Measurements from ENCODE around the gene EEPD1. TPM values are rescaled to one million over a fixed set of nuclear protein-coding genes. Genes with fewer than 3 reads are reported as not detected.

EEPD1 gene
- total and polyA plus RNA-seq, 4 donors: 2.3 to 12.3 (median 7.1) TPM

DNA sequence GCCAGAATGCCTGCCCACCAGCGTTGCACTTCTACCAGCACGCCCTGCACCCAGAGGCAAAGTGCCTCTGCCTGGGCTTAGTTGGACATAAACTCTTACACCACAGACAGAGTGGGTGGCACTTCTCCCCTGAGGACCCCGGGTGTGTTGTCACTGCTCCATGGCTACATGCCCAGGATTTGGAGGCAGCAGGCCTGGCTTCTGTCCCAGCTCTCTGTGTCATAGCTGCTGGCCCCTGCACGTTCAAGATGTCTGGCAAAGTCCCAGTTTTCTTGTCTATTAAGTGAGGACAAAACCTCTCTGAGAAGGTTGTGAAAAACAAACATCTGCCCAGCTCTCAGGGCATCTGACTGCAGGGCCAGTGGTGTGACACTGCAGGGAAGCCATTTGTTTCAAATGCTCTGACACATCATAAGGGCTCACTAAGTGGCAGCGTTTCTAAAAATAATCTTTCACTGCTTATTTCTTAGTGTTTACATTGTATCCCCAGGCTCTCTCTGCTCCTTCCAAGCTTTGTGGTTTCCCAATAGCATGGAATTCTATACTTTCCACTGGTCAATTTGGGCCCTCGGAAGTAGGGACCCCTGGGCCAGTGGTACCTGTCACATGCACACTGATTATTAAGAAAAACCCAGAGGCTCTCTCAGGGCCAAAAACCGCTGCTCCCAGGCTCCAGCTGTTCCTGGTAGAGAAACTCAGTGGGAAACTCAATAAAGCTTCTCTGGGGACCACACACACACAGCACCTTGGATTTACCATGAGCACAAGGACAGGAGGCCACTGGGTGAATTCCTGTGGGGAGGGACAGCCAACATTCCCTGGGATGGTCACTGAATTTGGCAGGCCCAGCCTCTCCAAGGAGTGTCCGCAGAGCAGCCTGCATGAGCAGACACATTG lies 150.4 kb downstream of the EEPD1 start:
- no peaks in the 10 kb centered on the region for H3K9me3 ChIP-seq (ENCODE audit: control insufficient read depth in 4 of 4, low read length in 3 of 4)
- peaks cover 12 to 25% (median 15%) of the 10 kb centered on the region in 4 donors for H3K4me1 ChIP-seq (ENCODE audit: control insufficient read depth in 4 of 4, insufficient read depth in 4 of 4, low read length in 3 of 4)
- peaks cover 0 to 5% (median 0%) of the 10 kb centered on the region in 4 donors for H3K36me3 ChIP-seq (ENCODE audit: control insufficient read depth in 4 of 4, insufficient read depth in 3 of 4, low read depth in 1 of 4, low read length in 3 of 4)
- no peak overlapping the region for H3K9ac ChIP-seq (ENCODE audit: low read depth in 1 of 2, low read length in 2 of 2)
- TF ChIP-seq CTCF (IDR thresholded peaks at IDR 0.05; ENCODE audit: low read depth, low read length, missing input control) (no peak), TAF1 (conservative IDR thresholded peaks at IDR 0.05) (no peak), RAD21 (IDR thresholded peaks at IDR 0.05) (peak in 1 of 2 donors; percentile 45), FOXA1 (IDR thresholded peaks at IDR 0.05) (peak; percentile 58), YY1 (IDR thresholded peaks at IDR 0.05) (peak; percentile 96), RXRA (IDR thresholded peaks at IDR 0.05) (peak; percentile 98 to 99), HNF4G (IDR thresholded peaks at IDR 0.05) (no peak), GABPA (IDR thresholded peaks at IDR 0.05 in 1 of 2, conservative IDR thresholded peaks at IDR 0.05 in 1 of 2) (peak in 1 of 2 donors; percentile 29), HNF4A (conservative IDR thresholded peaks at IDR 0.05) (peak; percentile 69 to 85), FOXA2 (IDR thresholded peaks at IDR 0.05) (peak; percentile 84), SP1 (IDR thresholded peaks at IDR 0.05) (peak; percentile 88), EGR1 (IDR thresholded peaks at IDR 0.05; ENCODE audit: low read depth in 2 of 2) (peak; percentile 73 to 78), JUND (IDR thresholded peaks at IDR 0.05) (peak; percentile 83 to 94), NR2F2 (IDR thresholded peaks at IDR 0.05) (peak; percentile 68), ATF3 (IDR thresholded peaks at IDR 0.05) (peak; percentile 67)
- TF ChIP-seq, protein P1, sequence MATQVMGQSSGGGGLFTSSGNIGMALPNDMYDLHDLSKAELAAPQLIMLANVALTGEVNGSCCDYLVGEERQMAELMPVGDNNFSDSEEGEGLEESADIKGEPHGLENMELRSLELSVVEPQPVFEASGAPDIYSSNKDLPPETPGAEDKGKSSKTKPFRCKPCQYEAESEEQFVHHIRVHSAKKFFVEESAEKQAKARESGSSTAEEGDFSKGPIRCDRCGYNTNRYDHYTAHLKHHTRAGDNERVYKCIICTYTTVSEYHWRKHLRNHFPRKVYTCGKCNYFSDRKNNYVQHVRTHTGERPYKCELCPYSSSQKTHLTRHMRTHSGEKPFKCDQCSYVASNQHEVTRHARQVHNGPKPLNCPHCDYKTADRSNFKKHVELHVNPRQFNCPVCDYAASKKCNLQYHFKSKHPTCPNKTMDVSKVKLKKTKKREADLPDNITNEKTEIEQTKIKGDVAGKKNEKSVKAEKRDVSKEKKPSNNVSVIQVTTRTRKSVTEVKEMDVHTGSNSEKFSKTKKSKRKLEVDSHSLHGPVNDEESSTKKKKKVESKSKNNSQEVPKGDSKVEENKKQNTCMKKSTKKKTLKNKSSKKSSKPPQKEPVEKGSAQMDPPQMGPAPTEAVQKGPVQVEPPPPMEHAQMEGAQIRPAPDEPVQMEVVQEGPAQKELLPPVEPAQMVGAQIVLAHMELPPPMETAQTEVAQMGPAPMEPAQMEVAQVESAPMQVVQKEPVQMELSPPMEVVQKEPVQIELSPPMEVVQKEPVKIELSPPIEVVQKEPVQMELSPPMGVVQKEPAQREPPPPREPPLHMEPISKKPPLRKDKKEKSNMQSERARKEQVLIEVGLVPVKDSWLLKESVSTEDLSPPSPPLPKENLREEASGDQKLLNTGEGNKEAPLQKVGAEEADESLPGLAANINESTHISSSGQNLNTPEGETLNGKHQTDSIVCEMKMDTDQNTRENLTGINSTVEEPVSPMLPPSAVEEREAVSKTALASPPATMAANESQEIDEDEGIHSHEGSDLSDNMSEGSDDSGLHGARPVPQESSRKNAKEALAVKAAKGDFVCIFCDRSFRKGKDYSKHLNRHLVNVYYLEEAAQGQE (IDR thresholded peaks at IDR 0.05): peak; percentile 77
- TF ChIP-seq, protein P2, sequence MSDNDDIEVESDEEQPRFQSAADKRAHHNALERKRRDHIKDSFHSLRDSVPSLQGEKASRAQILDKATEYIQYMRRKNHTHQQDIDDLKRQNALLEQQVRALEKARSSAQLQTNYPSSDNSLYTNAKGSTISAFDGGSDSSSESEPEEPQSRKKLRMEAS (IDR thresholded peaks at IDR 0.05): peak; percentile 81
- TF ChIP-seq, protein P3, sequence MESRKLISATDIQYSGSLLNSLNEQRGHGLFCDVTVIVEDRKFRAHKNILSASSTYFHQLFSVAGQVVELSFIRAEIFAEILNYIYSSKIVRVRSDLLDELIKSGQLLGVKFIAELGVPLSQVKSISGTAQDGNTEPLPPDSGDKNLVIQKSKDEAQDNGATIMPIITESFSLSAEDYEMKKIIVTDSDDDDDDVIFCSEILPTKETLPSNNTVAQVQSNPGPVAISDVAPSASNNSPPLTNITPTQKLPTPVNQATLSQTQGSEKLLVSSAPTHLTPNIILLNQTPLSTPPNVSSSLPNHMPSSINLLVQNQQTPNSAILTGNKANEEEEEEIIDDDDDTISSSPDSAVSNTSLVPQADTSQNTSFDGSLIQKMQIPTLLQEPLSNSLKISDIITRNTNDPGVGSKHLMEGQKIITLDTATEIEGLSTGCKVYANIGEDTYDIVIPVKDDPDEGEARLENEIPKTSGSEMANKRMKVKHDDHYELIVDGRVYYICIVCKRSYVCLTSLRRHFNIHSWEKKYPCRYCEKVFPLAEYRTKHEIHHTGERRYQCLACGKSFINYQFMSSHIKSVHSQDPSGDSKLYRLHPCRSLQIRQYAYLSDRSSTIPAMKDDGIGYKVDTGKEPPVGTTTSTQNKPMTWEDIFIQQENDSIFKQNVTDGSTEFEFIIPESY (IDR thresholded peaks at IDR 0.05): peak; percentile 79
- no peak overlapping the region for H3K4me3 ChIP-seq (ENCODE audit: low read depth in 1 of 3, low read length in 3 of 3)
- H3K27me3 ChIP-seq (ENCODE audit: control insufficient read depth in 4 of 4, insufficient read depth in 4 of 4, low read length in 3 of 4): no peaks in the 10 kb centered on the region
- 37% methylated on average over 8 of the region's 8 CpGs for WGBS
- DNase-seq (ENCODE audit: low spot score): peak; percentile 62
- peak overlapping the region; percentile 46 to 49 for H3K27ac ChIP-seq (ENCODE audit: low read depth in 1 of 2, low read length in 2 of 2)

Data from liver (tissue), 9 donors.